Measurements from ENCODE around the gene DOK1. TPM values are rescaled to one million over a fixed set of nuclear protein-coding genes. Genes with fewer than 3 reads are reported as not detected.

Gene DOK1
- polyA plus RNA-seq (ENCODE audit: insufficient read length in 10 of 10): 1 to 10 TPM; 5.3 to 8.4 (median 6.4) TPM
- long read RNA-seq, donor 1, partial matches to known transcripts: 0 of 3 reads
- long read RNA-seq, donor 1, other reads (novel, unspliced or antisense): 0 of 3 reads
- long read RNA-seq, donor 2, partial matches to known transcripts: 0 of 1 reads
- long read RNA-seq, donor 2, other reads (novel, unspliced or antisense): 0 of 1 reads
- long read RNA-seq, donor 3: 0 reads
- long read RNA-seq, donor 4, partial matches to known transcripts: 0 of 2 reads
- long read RNA-seq, donor 4, other reads (novel, unspliced or antisense): 0 of 2 reads
- long read RNA-seq, donor 5, partial matches to known transcripts: 0 of 3 reads
- long read RNA-seq, donor 5, other reads (novel, unspliced or antisense): 0 of 3 reads
- long read RNA-seq, donor 6, partial matches to known transcripts: 0 of 4 reads
- long read RNA-seq, donor 6, other reads (novel, unspliced or antisense): 0 of 4 reads
- long read RNA-seq, donor 7, partial matches to known transcripts: 0 of 3 reads
- long read RNA-seq, donor 7, other reads (novel, unspliced or antisense): 0 of 3 reads
- long read RNA-seq, donor 8, partial matches to known transcripts: 0 of 1 reads
- long read RNA-seq, donor 8, other reads (novel, unspliced or antisense): 0 of 1 reads
- long read RNA-seq, donor 9, partial matches to known transcripts: 0 of 1 reads
- long read RNA-seq, donor 9, other reads (novel, unspliced or antisense): 0 of 1 reads

- peak; percentile 86 to 95 (median 89) for DNase-seq
These were observed at the start of gene DOK1, which contains the start of gene LOXL3 for GRCh38 chr2:74553892-74554819. TSS of gene DOK1 (plus strand) at chr2:74554720. CDS start at chr2:74554755, 35 bp downstream. TSS of gene LOXL3 (minus strand) at chr2:74553942. CDS start at chr2:74552634, 1,308 bp downstream.

GRCh38 chr2:74505448-74506246 is 48.9 kb upstream of the DOK1 start:
- no peak for DNase-seq

- DNase-seq: peak; percentile 98 to 100 (median 99)
These were observed 47.2 kb upstream of the DOK1 start, which contains the start of gene PCGF1 for GRCh38 chr2:74507145-74507925. TSS of gene PCGF1 (minus strand) at chr2:74507695. CDS start at chr2:74507668, 27 bp downstream.

- DNase-seq: peak in 1 of 3 donors; percentile 74
These were observed 46.5 kb upstream of the DOK1 start for GRCh38 chr2:74507926-74508520.

GRCh38 chr2:74510272-74510671 is 44.2 kb upstream of the DOK1 start:
- no peak for DNase-seq

- DNase-seq: no peak
These were observed 43.2 kb upstream of the DOK1 start for GRCh38 chr2:74511104-74511989.

- no peak for DNase-seq
These were observed 41.5 kb upstream of the DOK1 start for GRCh38 chr2:74512744-74513604.

- peak in 1 of 3 donors; percentile 73 for DNase-seq
These were observed 40.7 kb upstream of the DOK1 start for GRCh38 chr2:74513605-74514367.

GRCh38 chr2:74514368-74515270 is 39.9 kb upstream of the DOK1 start, which contains the start of gene TLX2:
TSS of gene TLX2 (plus strand) at chr2:74514450. CDS start at chr2:74514807, 357 bp downstream.
- peak in 1 of 3 donors; percentile 38 for DNase-seq

- peak in 1 of 3 donors; percentile 55 for DNase-seq
These were observed 39.1 kb upstream of the DOK1 start for GRCh38 chr2:74515271-74515980.

GRCh38 chr2:74515981-74516633 is 38.4 kb upstream of the DOK1 start:
- DNase-seq: peak; percentile 41 to 81 (median 64)

- no peak for DNase-seq
These were observed 37.9 kb upstream of the DOK1 start for GRCh38 chr2:74516650-74517049.

GRCh38 chr2:74522516-74522915 is 32.0 kb upstream of the DOK1 start:
- DNase-seq: no peak

- DNase-seq: no peak
These were observed 30.5 kb upstream of the DOK1 start for GRCh38 chr2:74524005-74524404.
